Upper lobe of left lung (tissue), 6 donors: ENCODE results near the gene ARHGAP19. TPM values are rescaled to one million over a fixed set of nuclear protein-coding genes. Genes with fewer than 3 reads are reported as not detected.

Source experiments
- ATAC-seq, 2 donors: fragments of 200-7000 bp; cut with Tn5 transposase; one replicate each; pipeline ENCODE4 v1.9.1; 2022; ENCODE audit warnings: mild to moderate bottlenecking in 2 of 2, moderate library complexity in 2 of 2; ENCODE audit not compliant: low FRiP score in 2 of 2
- DNase-seq, 2 donors: peaks; one replicate each; pipeline ENCODE4 v3.0.0-alpha.2; 2019 to 2020
- H3K27ac ChIP-seq, 4 donors: fragments of 200-600 bp; sonication (generic); one replicate each; pipeline ENCODE4 v1.5.1; 2016 to 2019
- H3K27me3 ChIP-seq, 4 donors: fragments of 200-600 bp; sonication (generic); one replicate each; pipeline ENCODE4 v1.5.1; 2017 to 2019
- H3K36me3 ChIP-seq, 4 donors: fragments of 200-600 bp; sonication (generic); one replicate each; pipeline ENCODE4 v1.5.1; 2016 to 2019
- H3K4me1 ChIP-seq, 4 donors: fragments of 200-600 bp; sonication (generic); one replicate each; pipeline ENCODE4 v1.5.1; 2018 to 2019
- H3K4me3 ChIP-seq, 4 donors: fragments of 200-600 bp; sonication (generic); one replicate each; pipeline ENCODE4 v1.5.1; 2017 to 2019; ENCODE audit warnings: mild to moderate bottlenecking in 2 of 4, moderate library complexity in 1 of 4
- H3K9me3 ChIP-seq, 4 donors: fragments of 200-600 bp; sonication (generic); one replicate each; pipeline ENCODE4 v1.5.1; 2018 to 2019
- CTCF ChIP-seq, 6 experiments: fragments of 450-650 bp in 4 of 6; fragments of 200-600 bp in 2 of 6; sonication (generic) in 2 of 6; IDR thresholded peaks; one replicate each; pipeline ENCODE4 v1.5.1; 2016 to 2019; ENCODE audit warnings: antibody characterized with exemption in 6 of 6
- EP300 ChIP-seq, 4 donors: sonication (generic); formaldehyde crosslinking; IDR thresholded peaks; one replicate each; pipeline ENCODE4 v1.5.1; 2017; ENCODE audit warnings: antibody characterized with exemption in 4 of 4, control low read depth in 2 of 4
- POLR2A ChIP-seq, 4 donors: fragments of 450-650 bp; IDR thresholded peaks; one replicate each; pipeline ENCODE4 v1.5.1; 2016 to 2017; ENCODE audit warnings: antibody characterized with exemption in 4 of 4, mild to moderate bottlenecking in 2 of 4
- POLR2AphosphoS5 ChIP-seq, 2 donors: sonication (generic); formaldehyde crosslinking; IDR thresholded peaks; one replicate each; pipeline ENCODE4 v1.5.1; 2017; ENCODE audit warnings: antibody characterized with exemption in 2 of 2
- WGBS, 2 donors: methylation state at CpG; one replicate each; pipeline ENCODE4 v1.1.5; 2017 to 2018; 5-methylcytosine and 5-hydroxymethylcytosine counted together
- total RNA-seq, 6 donors: library from RNA; depleted of rRNA in 4 of 6; stranded (reverse); fragments of >200 nt in 4 of 6; gene quantifications; one replicate each; pipeline versions ENCODE4 v1.1.0 to v1.2.1, GENCODE V29; 2016 to 2021
- donor health status: DM: no; HTN: no; CAD: no; lungs with moderate emphysema.
- donor health status: DM: no; HTN: yes; CAD: no; lungs with severe emphysema.

The ARHGAP19 gene
- total RNA-seq, 6 donors from 2014 or later, result 3.8 to 19.9 (median 10.9) TPM

GRCh38 chr10:97263971-97264370 lies 28.5 kb downstream of the ARHGAP19 start:
- Histone ChIP-seq H3K27me3 (no peaks in the 10 kb centered on the region), H3K27ac (no peak overlapping the region), H3K36me3 (peaks cover 0 to 17% (median 0%) of the 10 kb centered on the region in 4 donors), H3K9me3 (no peaks in the 10 kb centered on the region), H3K4me1 (no peaks in the 10 kb centered on the region), H3K4me3 (no peak overlapping the region)
- no peak for TF ChIP-seq EP300 (IDR thresholded peaks at IDR 0.05)
- TF ChIP-seq POLR2A (IDR thresholded peaks at IDR 0.05), result no peak
- no peak for TF ChIP-seq POLR2AphosphoS5 (IDR thresholded peaks at IDR 0.05)
- TF ChIP-seq CTCF (IDR thresholded peaks at IDR 0.05), result no peak
- no peak for ATAC-seq
- no peak for DNase-seq
- WGBS, 2 donors, result 93 to 95% methylated on average over 5 of the region's 5 CpGs

DNA sequence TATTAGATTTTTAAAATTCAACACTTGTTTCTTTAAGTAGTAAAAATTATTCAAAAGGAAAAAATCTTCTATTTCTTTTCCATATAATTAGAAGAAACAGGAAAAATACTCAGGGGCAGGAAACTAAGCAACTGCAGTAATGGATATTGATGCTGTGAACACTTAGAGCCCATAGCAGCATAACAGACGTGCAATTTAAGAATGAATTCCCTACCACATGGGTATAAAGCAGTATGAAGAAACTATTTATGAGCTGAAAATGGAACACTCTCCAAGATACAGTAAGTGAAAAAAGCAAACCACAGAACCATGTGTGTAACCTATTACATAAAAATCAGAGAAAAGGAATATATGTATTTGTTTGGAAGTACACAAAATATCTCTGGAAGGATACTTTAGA lies 30.8 kb downstream of the ARHGAP19 start:
- peaks cover 0 to 33% (median 0%) of the 10 kb centered on the region in 4 donors for H3K36me3 ChIP-seq
- H3K27ac ChIP-seq, result no peak overlapping the region
- no peaks in the 10 kb centered on the region for H3K9me3 ChIP-seq
- ATAC-seq, result no peak
- TF ChIP-seq EP300 (IDR thresholded peaks at IDR 0.05) (no peak), POLR2AphosphoS5 (IDR thresholded peaks at IDR 0.05) (no peak), CTCF (IDR thresholded peaks at IDR 0.05) (no peak), POLR2A (IDR thresholded peaks at IDR 0.05) (no peak)
- no peaks in the 10 kb centered on the region for H3K4me1 ChIP-seq
- no peaks in the 10 kb centered on the region for H3K27me3 ChIP-seq
- no peak for DNase-seq
- 86 to 98% methylated on average over 1 of the region's 1 CpG for WGBS, 2 donors
- no peak overlapping the region for H3K4me3 ChIP-seq

DNA sequence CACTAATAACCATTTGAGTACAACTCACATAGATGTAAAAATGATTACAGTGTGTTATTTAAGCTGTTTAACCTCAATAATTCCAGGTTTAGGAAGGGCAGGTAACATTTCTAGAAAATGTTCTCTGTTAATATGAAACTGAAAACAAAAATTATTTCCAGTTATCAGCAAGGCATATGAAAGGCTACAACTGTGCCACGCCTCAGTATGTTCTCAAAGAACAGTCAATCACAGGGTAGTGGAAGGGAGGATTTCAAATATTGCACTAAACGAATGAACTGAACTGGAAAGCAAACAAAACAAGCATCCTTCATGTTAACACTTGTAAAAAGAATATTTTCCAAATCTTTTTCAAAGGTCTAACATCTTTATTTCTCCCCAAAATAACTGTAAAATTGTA lies 31.3 kb downstream of the ARHGAP19 start:
- Histone ChIP-seq H3K4me1 (no peaks in the 10 kb centered on the region), H3K4me3 (no peak overlapping the region), H3K27me3 (no peaks in the 10 kb centered on the region), H3K27ac (no peak overlapping the region), H3K9me3 (no peaks in the 10 kb centered on the region), H3K36me3 (peaks cover 0 to 33% (median 0%) of the 10 kb centered on the region in 4 donors)
- DNase-seq (no peak), ATAC-seq (no peak)
- TF ChIP-seq POLR2AphosphoS5 (IDR thresholded peaks at IDR 0.05), result no peak
- TF ChIP-seq CTCF (IDR thresholded peaks at IDR 0.05), result no peak
- TF ChIP-seq EP300 (IDR thresholded peaks at IDR 0.05), result no peak
- TF ChIP-seq POLR2A (IDR thresholded peaks at IDR 0.05), result no peak
- 80 to 83% methylated on average over 2 of the region's 2 CpGs for WGBS, 2 donors

- Histone ChIP-seq H3K4me1 (no peaks in the 10 kb centered on the region), H3K27ac (no peak overlapping the region), H3K36me3 (peaks cover 0 to 31% (median 3%) of the 10 kb centered on the region in 4 donors), H3K27me3 (no peaks in the 10 kb centered on the region), H3K4me3 (no peak overlapping the region), H3K9me3 (no peaks in the 10 kb centered on the region)
- TF ChIP-seq EP300 (IDR thresholded peaks at IDR 0.05) (no peak), POLR2A (IDR thresholded peaks at IDR 0.05) (no peak), POLR2AphosphoS5 (IDR thresholded peaks at IDR 0.05) (no peak), CTCF (IDR thresholded peaks at IDR 0.05) (no peak)
- no peak for DNase-seq
- no peak for ATAC-seq
- 92 to 100% methylated on average over 1 of the region's 1 CpG for WGBS, 2 donors
These were observed 33.3 kb downstream of the ARHGAP19 start for GRCh38 chr10:97259119-97259518.

- H3K27ac ChIP-seq, result no peak overlapping the region
- WGBS, 2 donors, result 40 to 68% methylated on average over 1 of the region's 1 CpG
- no peak for ATAC-seq
These were observed 36.1 kb downstream of the ARHGAP19 start for GRCh38 chr10:97256356-97256755.

More at GRCh38 chr10:97256356-97256755, 36.1 kb downstream of the ARHGAP19 start:
- Histone ChIP-seq H3K27me3 (no peaks in the 10 kb centered on the region), H3K36me3 (peaks cover 0 to 29% (median 5%) of the 10 kb centered on the region in 4 donors), H3K9me3 (no peaks in the 10 kb centered on the region), H3K4me1 (no peaks in the 10 kb centered on the region), H3K4me3 (no peak overlapping the region)
- DNase-seq, result no peak
- TF ChIP-seq EP300 (IDR thresholded peaks at IDR 0.05) (no peak), POLR2AphosphoS5 (IDR thresholded peaks at IDR 0.05) (no peak), CTCF (IDR thresholded peaks at IDR 0.05) (no peak), POLR2A (IDR thresholded peaks at IDR 0.05) (no peak)
